B cell (primary cell): ENCODE results near the gene CALN1. TPM values are rescaled to one million over a fixed set of nuclear protein-coding genes. Genes with fewer than 3 reads are reported as not detected.

Experiments
- ATAC-seq: fragments of 200-7000 bp; cut with Tn5 transposase; one replicate; pipeline ENCODE4 v1.10.0; 2021; ENCODE audit warnings: low read depth, mild to moderate bottlenecking, moderate number of reproducible peaks, moderate library complexity
- CTCF ChIA-PET: fragments of 350-600 bp; sonication (Branson Sonifier 250); formaldehyde crosslinking; loops from one replicate; lab custom pipeline; 2021; ENCODE audit warnings: antibody characterized with exemption, inconsistent platforms; lab: Charles Lee
- POLR2A ChIA-PET: fragments of 350-600 bp; sonication (Branson Sonifier 250); formaldehyde crosslinking; loops from one replicate; lab custom pipeline; 2021; ENCODE audit warnings: antibody characterized with exemption; lab: Charles Lee
- DNase-seq: peaks from one replicate; pipeline ENCODE4 v3.0.0; 2013
- H2AFZ ChIP-seq: 2 replicates; pipeline ENCODE4 v1.6.1; 2012; ENCODE audit warnings: mild to moderate bottlenecking, low read depth, low read length; ENCODE audit not compliant: insufficient read depth, poor library complexity, severe bottlenecking
- H3K27ac ChIP-seq, 2 donors: 1 replicate in 1 of 2; 2 replicates in 1 of 2; pipeline ENCODE4 v1.5.1; 2012 to 2013; ENCODE audit warnings: low read length in 2 of 2, mild to moderate bottlenecking in 2 of 2, moderate library complexity in 1 of 2
- H3K27me3 ChIP-seq, 4 experiments: fragments of 200-600 bp in 1 of 4; sonication (generic) in 1 of 4; replicated peaks in 1 of 4; 1 replicate in 2 of 4; 2 replicates in 2 of 4; pipeline versions ENCODE4 v1.6.1 to v1.7.0; 2013 to 2016; ENCODE audit warnings: low read length in 3 of 4, mild to moderate bottlenecking in 2 of 4, mixed read lengths in 1 of 4, moderate library complexity in 1 of 4; ENCODE audit not compliant: insufficient read depth in 4 of 4, control insufficient read depth in 3 of 4; ENCODE audit errors: control extremely low read depth in 1 of 4
- H3K36me3 ChIP-seq, 2 experiments: replicated peaks in 1 of 2; 1 replicate in 1 of 2; 2 replicates in 1 of 2; pipeline versions ENCODE4 v1.6.1 to v1.7.1; 2013; ENCODE audit warnings: low read length in 1 of 2; ENCODE audit not compliant: insufficient read depth in 2 of 2, control insufficient read depth in 1 of 2; ENCODE audit errors: control extremely low read depth in 1 of 2, extremely low read depth in 1 of 2
- H3K4me1 ChIP-seq, 2 donors: fragments of 200-600 bp in 1 of 2; sonication (generic) in 1 of 2; 1 replicate in 1 of 2; 2 replicates in 1 of 2; pipeline versions ENCODE4 v1.5.1 to v1.6.1; 2013 to 2017; ENCODE audit warnings: low read length in 2 of 2; ENCODE audit not compliant: control insufficient read depth in 2 of 2, insufficient read depth in 2 of 2
- H3K4me2 ChIP-seq: replicated peaks from 2 replicates; pipeline ENCODE3; 2012; ENCODE audit warnings: mild to moderate bottlenecking, low read depth, low read length; ENCODE audit not compliant: poor library complexity, severe bottlenecking
- H3K4me3 ChIP-seq, 5 experiments: fragments of 200-600 bp in 1 of 5; sonication (generic) in 1 of 5; 1 replicate in 3 of 5; 2 replicates in 2 of 5; pipeline versions ENCODE4 v1.5.1 to v1.7.0; 2011 to 2016; ENCODE audit warnings: low read length in 4 of 5, mild to moderate bottlenecking in 4 of 5, low read depth in 2 of 5, control low read depth in 1 of 5, moderate library complexity in 1 of 5; ENCODE audit not compliant: insufficient read depth in 1 of 5; ENCODE audit errors: control extremely low read depth in 1 of 5, extremely low read depth in 1 of 5
- H3K79me2 ChIP-seq: fragments of 200-600 bp; sonication (generic); one replicate; pipeline ENCODE4 v1.6.0; 2016; ENCODE audit warnings: low read length; ENCODE audit not compliant: control insufficient read depth, insufficient read depth
- H3K9ac ChIP-seq: fragments of 200-600 bp; sonication (generic); 2 replicates; pipeline ENCODE4 v1.6.1; 2017; ENCODE audit warnings: mild to moderate bottlenecking, low read length, moderate library complexity
- H3K9me3 ChIP-seq, 3 donors: one replicate each; pipeline versions ENCODE4 v1.6.1 to v1.7.1; 2013; ENCODE audit warnings: low read length in 2 of 3; ENCODE audit not compliant: control insufficient read depth in 2 of 3, insufficient read depth in 1 of 3; ENCODE audit errors: control extremely low read depth in 1 of 3
- H4K20me1 ChIP-seq: 2 replicates; pipeline ENCODE4 v1.6.0; 2012; ENCODE audit warnings: mild to moderate bottlenecking, low read length; ENCODE audit not compliant: insufficient read depth, control insufficient read depth, poor library complexity, severe bottlenecking
- H3K27ac Mint-ChIP-seq: one replicate; pipeline ENCODE4 v1.8.0; 2021; ENCODE audit warnings: mixed read lengths
- H3K27me3 Mint-ChIP-seq: one replicate; pipeline ENCODE4 v1.8.0; 2021; ENCODE audit warnings: mixed read lengths
- H3K4me1 Mint-ChIP-seq: one replicate; pipeline ENCODE4 v1.8.0; 2021; ENCODE audit warnings: mixed read lengths
- H3K4me3 Mint-ChIP-seq: one replicate; pipeline ENCODE4 v1.8.0; 2021; ENCODE audit warnings: mixed read lengths
- H3K9me3 Mint-ChIP-seq: one replicate; pipeline ENCODE4 v1.8.0; 2022; ENCODE audit warnings: mixed read lengths; ENCODE audit not compliant: insufficient read depth
- EZH2 ChIP-seq: IDR thresholded peaks from 2 replicates; pipeline ENCODE4 v1.6.1; 2012; ENCODE audit warnings: borderline replicate concordance, low read depth, mild to moderate bottlenecking, moderate library complexity, low read length; ENCODE audit not compliant: insufficient read depth, poor library complexity, severe bottlenecking
- WGBS: methylation state at CpG from one replicate; pipeline ENCODE4 v1.1.5; 2013; ENCODE audit warnings: missing lambda C conversion rate; ENCODE audit not compliant: insufficient coverage; 5-methylcytosine and 5-hydroxymethylcytosine counted together
- intact Hi-C: fragments of 100-400 bp; cut with micrococcal nuclease; formaldehyde crosslinking; loops from one replicate; pipeline ENCODE4 v1.10.0; 2022
- polyA plus RNA-seq: library from polyadenylated mRNA; depleted of rRNA; stranded (reverse); fragments of >200 nt; gene quantifications from 2 replicates; pipeline ENCODE4 v1.2.3, GENCODE V29; 2012
- total RNA-seq, 2 donors: library from RNA; stranded (reverse); fragments of 120-200 nt in 1 of 2; gene quantifications; 1 replicate in 1 of 2; 2 replicates in 1 of 2; pipeline versions ENCODE4 v1.2.3 to v1.2.4, GENCODE V29; 2013 to 2022
- TF ChIP-seq, protein P1 (sequence below): fragments of 200-600 bp; IDR thresholded peaks from one replicate; pipeline ENCODE4 v1.8.0; 2022; ENCODE audit warnings: antibody characterized with exemption, mild to moderate bottlenecking

The CALN1 gene
- total and polyA plus RNA-seq, 2 donors (not counting 1 experiment from before 2014, with no cell fraction given), result not detected

DNA sequence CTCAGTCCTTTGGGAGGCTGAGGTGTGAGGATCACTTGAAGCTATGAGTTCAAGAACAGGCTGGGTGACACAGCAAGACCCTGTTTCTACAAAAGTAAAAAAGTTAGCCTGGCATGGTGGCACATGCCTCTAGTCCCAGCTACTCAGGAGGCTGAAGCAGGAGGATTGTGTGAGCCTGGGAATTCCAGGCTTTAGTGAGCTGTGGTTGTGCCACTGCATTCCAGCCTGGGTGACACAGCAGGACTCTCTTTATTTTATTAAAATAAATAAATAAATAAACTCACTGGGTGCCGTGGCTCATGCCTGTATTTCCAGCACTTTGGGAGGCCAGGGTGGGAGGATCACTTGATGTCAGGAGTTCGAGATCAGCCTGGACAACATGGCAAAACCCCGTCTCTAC lies 607.9 kb downstream of the CALN1 start:
- WGBS, result 100% methylated on average over 2 of the region's 3 CpGs
- POLR2A ChIA-PET, result no interaction called here
- H3K4me3 ChIP-seq, result no peak overlapping the region
- peaks cover 5% of the 10 kb centered on the region for H3K9me3 Mint-ChIP-seq
- H4K20me1 ChIP-seq, result no peaks in the 10 kb centered on the region
- no peak overlapping the region for H3K4me3 Mint-ChIP-seq
- CTCF ChIA-PET, result no interaction called here
- H3K4me1 Mint-ChIP-seq, result no peaks in the 10 kb centered on the region
- no peak overlapping the region for H3K27ac Mint-ChIP-seq
- ATAC-seq, result no peak
- intact Hi-C loops, result no loop called here
- no peak overlapping the region for H3K9ac ChIP-seq
- no peaks in the 10 kb centered on the region for H3K4me1 ChIP-seq
- H3K27ac ChIP-seq, result no peak overlapping the region
- DNase-seq, result no peak
- H3K9me3 ChIP-seq, result peaks cover 0 to 16% (median 4%) of the 10 kb centered on the region in 3 donors
- no peaks in the 10 kb centered on the region for H3K27me3 ChIP-seq
- H3K27me3 Mint-ChIP-seq, result no peaks in the 10 kb centered on the region
- no peak overlapping the region for H2AFZ ChIP-seq
- no peaks in the 10 kb centered on the region for H3K36me3 ChIP-seq
- TF ChIP-seq EZH2, result no peak
- TF ChIP-seq, protein P1, sequence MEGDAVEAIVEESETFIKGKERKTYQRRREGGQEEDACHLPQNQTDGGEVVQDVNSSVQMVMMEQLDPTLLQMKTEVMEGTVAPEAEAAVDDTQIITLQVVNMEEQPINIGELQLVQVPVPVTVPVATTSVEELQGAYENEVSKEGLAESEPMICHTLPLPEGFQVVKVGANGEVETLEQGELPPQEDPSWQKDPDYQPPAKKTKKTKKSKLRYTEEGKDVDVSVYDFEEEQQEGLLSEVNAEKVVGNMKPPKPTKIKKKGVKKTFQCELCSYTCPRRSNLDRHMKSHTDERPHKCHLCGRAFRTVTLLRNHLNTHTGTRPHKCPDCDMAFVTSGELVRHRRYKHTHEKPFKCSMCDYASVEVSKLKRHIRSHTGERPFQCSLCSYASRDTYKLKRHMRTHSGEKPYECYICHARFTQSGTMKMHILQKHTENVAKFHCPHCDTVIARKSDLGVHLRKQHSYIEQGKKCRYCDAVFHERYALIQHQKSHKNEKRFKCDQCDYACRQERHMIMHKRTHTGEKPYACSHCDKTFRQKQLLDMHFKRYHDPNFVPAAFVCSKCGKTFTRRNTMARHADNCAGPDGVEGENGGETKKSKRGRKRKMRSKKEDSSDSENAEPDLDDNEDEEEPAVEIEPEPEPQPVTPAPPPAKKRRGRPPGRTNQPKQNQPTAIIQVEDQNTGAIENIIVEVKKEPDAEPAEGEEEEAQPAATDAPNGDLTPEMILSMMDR, result no peak
- no peaks in the 10 kb centered on the region for H3K79me2 ChIP-seq
- H3K4me2 ChIP-seq, result no peak overlapping the region

DNA sequence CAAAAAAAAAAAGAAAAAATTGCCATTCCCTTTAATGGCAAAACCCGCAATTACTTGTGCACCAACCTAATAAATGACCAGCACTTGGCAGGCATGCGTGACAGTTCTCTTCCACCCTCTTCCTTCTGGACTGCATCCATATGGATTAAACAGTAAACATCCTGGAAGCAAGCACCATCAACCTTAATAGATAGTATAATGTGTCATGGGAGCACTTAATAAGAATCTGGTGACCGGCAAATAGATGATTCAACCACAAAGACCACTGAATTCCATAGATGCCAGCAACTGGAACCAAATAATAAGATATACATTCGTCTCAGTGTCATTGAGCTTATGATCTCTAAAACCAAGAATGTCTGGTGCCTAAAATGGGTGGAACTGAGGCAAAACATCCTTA lies 610.2 kb downstream of the CALN1 start:
- Mint-ChIP-seq H3K4me1 (no peaks in the 10 kb centered on the region), H3K27me3 (no peaks in the 10 kb centered on the region), H3K4me3 (no peak overlapping the region), H3K27ac (no peak overlapping the region), H3K9me3 (peaks cover 5% of the 10 kb centered on the region)
- Histone ChIP-seq H3K79me2 (no peaks in the 10 kb centered on the region), H3K4me2 (no peak overlapping the region), H3K27me3 (no peaks in the 10 kb centered on the region), H3K4me1 (no peaks in the 10 kb centered on the region), H3K9me3 (peaks cover 0 to 12% (median 4%) of the 10 kb centered on the region in 3 donors), H2AFZ (no peak overlapping the region), H3K4me3 (no peak overlapping the region), H3K36me3 (no peaks in the 10 kb centered on the region), H3K9ac (no peak overlapping the region), H4K20me1 (no peaks in the 10 kb centered on the region), H3K27ac (no peak overlapping the region)
- no CpG with 5 or more reads among the region's 4 CpGs for WGBS
- no peak for TF ChIP-seq EZH2
- TF ChIP-seq, protein P1, result no peak
- no peak for DNase-seq
- POLR2A ChIA-PET, result no interaction called here
- intact Hi-C loops, result no loop called here
- CTCF ChIA-PET, result interaction anchor here (0.6 kb wide), 1 partner anchor 1906 kb away, joined by 3 read pairs; no protein-coding TSS in a partner anchor
- ATAC-seq, result no peak
